ENCODE data around the gene AFF3.

GRCh38 chr2:99629320-99629719 is 513.1 kb downstream of the AFF3 start:
- TF ChIP-seq FOXM1 (IDR thresholded peaks at IDR 0.05; ENCODE audit: borderline replicate concordance) (no peak), NFRKB (IDR thresholded peaks at IDR 0.05) (no peak), SUZ12 (IDR thresholded peaks at IDR 0.05) (no peak), HDGF (IDR thresholded peaks at IDR 0.05; ENCODE audit: borderline replicate concordance) (no peak), ZNF384 (IDR thresholded peaks at IDR 0.05) (no peak), TARDBP (IDR thresholded peaks at IDR 0.05) (no peak), ELF4 (IDR thresholded peaks at IDR 0.05) (no peak), FOXA1 (IDR thresholded peaks at IDR 0.05) (no peak), BHLHE40 (IDR thresholded peaks at IDR 0.05; ENCODE audit: borderline replicate concordance) (no peak), L3MBTL2 (conservative IDR thresholded peaks at IDR 0.05) (no peak)

All from HEK293T (cell line).